H1 (cell line): ENCODE results near the gene FAM171A1. TPM values are rescaled to one million over a fixed set of nuclear protein-coding genes. Genes with fewer than 3 reads are reported as not detected.

Experiments
- CTCF ChIA-PET: fragments of 300-600 bp; sonication (Branson Sonifier 250); formaldehyde crosslinking; loops from one replicate; lab custom pipeline; 2021; ENCODE audit not compliant: partially characterized antibody; lab: Charles Lee
- POLR2A ChIA-PET: fragments of 300-600 bp; sonication (Branson Sonifier 250); formaldehyde crosslinking; loops from one replicate; lab custom pipeline; 2021; ENCODE audit warnings: inconsistent platforms; ENCODE audit not compliant: partially characterized antibody; lab: Charles Lee
- DNase-seq, 2 experiments: peaks; one replicate each; pipeline versions ENCODE4 v3.0.0 to v3.0.0-alpha.2; 2010 to 2022; ENCODE audit warnings: low spot score in 2 of 2, low read depth in 1 of 2, mixed read lengths in 1 of 2
- FAIRE-seq: peaks from 2 replicates; lab custom pipeline; 2011; peaks lifted over from hg19 to GRCh38; lab: Jason Lieb, UNC
- H2AFZ ChIP-seq: 2 replicates; pipeline ENCODE4 v1.8.1; 2012; ENCODE audit warnings: low read length, inconsistent platforms
- H2AK5ac ChIP-seq: 2 replicates; pipeline ENCODE4 v1.6.1; 2013; ENCODE audit warnings: low read depth, low read length
- H2BK120ac ChIP-seq: replicated peaks from 2 replicates; pipeline ENCODE3; 2013; ENCODE audit warnings: low read depth, low read length, inconsistent platforms
- H2BK12ac ChIP-seq: 2 replicates; pipeline ENCODE4 v1.6.1; 2013; ENCODE audit warnings: low read depth, low read length
- H2BK15ac ChIP-seq: 2 replicates; pipeline ENCODE4 v1.6.1; 2013; ENCODE audit warnings: low read length
- H2BK20ac ChIP-seq: 2 replicates; pipeline ENCODE4 v1.6.1; 2013; ENCODE audit warnings: low read length
- H2BK5ac ChIP-seq: 2 replicates; pipeline ENCODE4 v1.6.1; 2013; ENCODE audit warnings: low read depth, low read length
- H3K14ac ChIP-seq: 2 replicates; pipeline ENCODE4 v1.6.1; 2013; ENCODE audit warnings: inconsistent platforms; ENCODE audit not compliant: insufficient read length
- H3K18ac ChIP-seq: 2 replicates; pipeline ENCODE4 v1.6.1; 2013; ENCODE audit warnings: low read length; ENCODE audit errors: extremely low read depth
- H3K23ac ChIP-seq: 2 replicates; pipeline ENCODE4 v1.6.1; 2013; ENCODE audit warnings: inconsistent platforms; ENCODE audit not compliant: insufficient read length
- H3K23me2 ChIP-seq: 2 replicates; pipeline ENCODE4 v1.6.1; 2013; ENCODE audit warnings: low read depth, low read length
- H3K27ac ChIP-seq: 2 replicates; pipeline ENCODE4 v1.6.1; 2011; ENCODE audit warnings: low read depth, low read length, inconsistent platforms
- H3K27me3 ChIP-seq, 4 experiments: replicated peaks in 1 of 4; 1 replicate in 1 of 4; 2 replicates in 3 of 4; pipeline versions ENCODE4 v1.6.1 to v1.8.1; 2011 to 2013; ENCODE audit warnings: low read length in 3 of 4, mild to moderate bottlenecking in 3 of 4, inconsistent platforms in 2 of 4, mixed read lengths in 2 of 4, moderate library complexity in 1 of 4; ENCODE audit not compliant: control insufficient read depth in 3 of 4, insufficient read depth in 3 of 4; ENCODE audit errors: extremely low read depth in 1 of 4
- H3K36me3 ChIP-seq, 4 experiments: 2 replicates each; pipeline versions ENCODE4 v1.6.1 to v1.8.1; 2011 to 2013; ENCODE audit warnings: mild to moderate bottlenecking in 4 of 4, low read length in 3 of 4, moderate library complexity in 2 of 4, control low read depth in 1 of 4, inconsistent platforms in 1 of 4; ENCODE audit not compliant: insufficient read depth in 4 of 4, control insufficient read depth in 2 of 4
- H3K4ac ChIP-seq: replicated peaks from 2 replicates; pipeline ENCODE3; 2013; ENCODE audit warnings: low read length, low read depth, mixed read lengths, inconsistent platforms; ENCODE audit not compliant: insufficient read length
- H3K4me1 ChIP-seq, 4 experiments: replicated peaks in 1 of 4; 1 replicate in 1 of 4; 2 replicates in 3 of 4; pipeline versions ENCODE4 v1.6.1 to v1.8.1; 2011 to 2013; ENCODE audit warnings: low read length in 3 of 4, inconsistent platforms in 2 of 4, mixed read lengths in 1 of 4; ENCODE audit not compliant: insufficient read depth in 4 of 4, control insufficient read depth in 3 of 4
- H3K4me2 ChIP-seq, 2 experiments: 2 replicates each; pipeline versions ENCODE4 v1.6.1 to v1.8.1; 2011 to 2013; ENCODE audit warnings: low read depth in 2 of 2, low read length in 2 of 2, control low read depth in 1 of 2, inconsistent platforms in 1 of 2, mild to moderate bottlenecking in 1 of 2; ENCODE audit not compliant: insufficient read depth in 1 of 2
- H3K4me3 ChIP-seq, 4 experiments: fragments of 200-600, 300-600 bp in 1 of 4; sonication (generic), shearing (Covaris generic), sonication (Bioruptor Twin) in 1 of 4; 2 replicates each; pipeline versions ENCODE4 v1.5.1 to v1.8.1; 2011 to 2016; ENCODE audit warnings: low read length in 4 of 4, low read depth in 3 of 4, control low read depth in 2 of 4, inconsistent platforms in 2 of 4, mild to moderate bottlenecking in 2 of 4, mixed read lengths in 1 of 4, moderate library complexity in 1 of 4; ENCODE audit not compliant: insufficient read depth in 2 of 4; ENCODE audit errors: extremely low read depth in 1 of 4
- H3K56ac ChIP-seq: replicated peaks from 2 replicates; pipeline ENCODE3; 2013; ENCODE audit warnings: low read depth, mild to moderate bottlenecking, mixed read lengths, low read length, inconsistent platforms; ENCODE audit not compliant: insufficient read length
- H3K79me1 ChIP-seq: 2 replicates; pipeline ENCODE4 v1.6.1; 2013; ENCODE audit warnings: low read depth, low read length, control low read depth
- H3K79me2 ChIP-seq, 2 experiments: 2 replicates each; pipeline versions ENCODE4 v1.6.1 to v1.8.1; 2012 to 2013; ENCODE audit warnings: low read length in 2 of 2, mild to moderate bottlenecking in 2 of 2, inconsistent platforms in 1 of 2; ENCODE audit not compliant: insufficient read depth in 2 of 2, control insufficient read depth in 1 of 2
- H3K9ac ChIP-seq, 4 experiments: replicated peaks in 1 of 4; 1 replicate in 1 of 4; 2 replicates in 3 of 4; pipeline versions ENCODE4 v1.6.1 to v1.8.1; 2011 to 2013; ENCODE audit warnings: low read depth in 3 of 4, low read length in 3 of 4, control low read depth in 2 of 4, mild to moderate bottlenecking in 2 of 4, moderate library complexity in 2 of 4, inconsistent platforms in 1 of 4; ENCODE audit errors: extremely low read depth in 1 of 4
- H3K9me3 ChIP-seq, 2 experiments: 2 replicates each; pipeline versions ENCODE4 v1.6.1 to v1.8.1; 2012 to 2013; ENCODE audit warnings: mild to moderate bottlenecking in 2 of 2, moderate library complexity in 2 of 2, control low read depth in 1 of 2, inconsistent platforms in 1 of 2, low read depth in 1 of 2, low read length in 1 of 2, mixed read lengths in 1 of 2; ENCODE audit not compliant: insufficient read depth in 2 of 2
- H4K20me1 ChIP-seq, 2 experiments: replicated peaks in 1 of 2; 2 replicates each; pipeline versions ENCODE3 to v1.8.1; 2011 to 2013; ENCODE audit warnings: inconsistent platforms in 2 of 2, low read length in 2 of 2, mild to moderate bottlenecking in 1 of 2; ENCODE audit not compliant: insufficient read depth in 2 of 2, control insufficient read depth in 1 of 2
- H4K5ac ChIP-seq: 2 replicates; pipeline ENCODE4 v1.6.1; 2013; ENCODE audit warnings: low read length, low read depth, mixed read lengths, inconsistent platforms; ENCODE audit not compliant: insufficient read length
- H4K8ac ChIP-seq: 2 replicates; pipeline ENCODE4 v1.8.0; 2013; ENCODE audit warnings: mild to moderate bottlenecking, moderate library complexity, low read length, inconsistent platforms; ENCODE audit not compliant: insufficient read depth; ENCODE audit errors: extremely low read depth
- H4K91ac ChIP-seq: replicated peaks from 2 replicates; pipeline ENCODE3; 2013; ENCODE audit warnings: low read length, mixed read lengths, inconsistent platforms; ENCODE audit not compliant: insufficient read length
- ASH2L ChIP-seq: fragments of 200-600, 300-600 bp; sonication (generic); IDR thresholded peaks from one replicate; pipeline ENCODE4 v1.7.1; 2017; ENCODE audit warnings: low read length
- BRCA1 ChIP-seq: IDR thresholded peaks from 2 replicates; pipeline ENCODE4 v1.6.1; 2012; ENCODE audit warnings: low read depth, low read length, improper control_type of control experiment
- EZH2 ChIP-seq: fragments of 200-600 bp; sonication (generic); IDR thresholded peaks from 2 replicates; pipeline ENCODE4 v1.7.1; 2012; ENCODE audit warnings: low read depth, mild to moderate bottlenecking, moderate library complexity, low read length, inconsistent platforms; ENCODE audit not compliant: severe bottlenecking
- KDM4A ChIP-seq: IDR thresholded peaks from one replicate; pipeline ENCODE4 v1.7.1; 2012; ENCODE audit warnings: low read depth, mild to moderate bottlenecking, moderate library complexity, low read length, inconsistent platforms; ENCODE audit not compliant: severe bottlenecking
- POLR2A ChIP-seq, 2 experiments: IDR thresholded peaks; 1 replicate in 1 of 2; 2 replicates in 1 of 2; pipeline ENCODE4 v1.6.1; 2011; ENCODE audit warnings: low read depth in 2 of 2, low read length in 2 of 2, mild to moderate bottlenecking in 2 of 2; ENCODE audit errors: control extremely low read depth in 1 of 2
- POU5F1 ChIP-seq: IDR thresholded peaks from 2 replicates; pipeline ENCODE4 v1.6.1; 2011; ENCODE audit warnings: low read depth, mild to moderate bottlenecking, low read length, moderate library complexity
- SIN3A ChIP-seq, 2 experiments: IDR thresholded peaks in 1 of 2; conservative IDR thresholded peaks in 1 of 2; 2 replicates each; pipeline ENCODE4 v1.6.1; 2011 to 2012; ENCODE audit warnings: low read length in 2 of 2, improper control_type of control experiment in 1 of 2, low read depth in 1 of 2, mild to moderate bottlenecking in 1 of 2
- SP4 ChIP-seq: IDR thresholded peaks from 2 replicates; pipeline ENCODE4 v1.6.1; 2012; ENCODE audit warnings: low read length, inconsistent platforms
- TEAD4 ChIP-seq: IDR thresholded peaks from 2 replicates; pipeline ENCODE4 v1.6.1; 2012; ENCODE audit warnings: low read depth, low read length, inconsistent platforms, mixed read lengths
- WGBS, 2 experiments: shearing (Covaris generic) in 1 of 2; methylation state at CpG; one replicate each; pipeline versions ENCODE4 v1.1.6 to v1.1.7; 2013 to 2015; ENCODE audit warnings: low lambda C conversion rate in 2 of 2, mixed read lengths in 2 of 2, inconsistent platforms in 1 of 2, low coverage in 1 of 2, missing lambda C conversion rate in 1 of 2; ENCODE audit not compliant: insufficient replicate concordance in 2 of 2, insufficient coverage in 1 of 2, insufficient read length in 1 of 2; ENCODE audit errors: extremely low coverage in 1 of 2, missing lambda C conversion rate in 1 of 2; 5-methylcytosine and 5-hydroxymethylcytosine counted together
- polyA plus RNA-seq, 7 experiments: library from polyadenylated mRNA; depleted of rRNA in 3 of 7; stranded (reverse) in 5 of 7; unstranded in 2 of 7; fragments of >200 nt in 5 of 7; fragments of 200-250 nt in 2 of 7; gene quantifications; 1 replicate in 5 of 7; 2 replicates in 1 of 7; 4 replicates in 1 of 7; pipeline versions ENCODE4 v1.2.1 to v1.2.3, GENCODE V29; 2011 to 2013; ENCODE audit warnings: missing spikeins in 2 of 7, mixed read lengths in 2 of 7
- total RNA-seq: library from RNA; stranded (reverse); fragmentation: NEBNext Ultra II Directional; extraction: Animal tissue kit (Norgen Biotek cat#: 25700); gene quantifications from 2 replicates; pipeline ENCODE4 v1.2.1, GENCODE V29; 2021
- TF ChIP-seq, protein P1 (sequence below): IDR thresholded peaks from 2 replicates; pipeline ENCODE4 v1.6.1; 2011; ENCODE audit warnings: low read length, improper control_type of control experiment

FAM171A1 gene
- total and polyA plus RNA-seq, 2 of the 8 experiments (the other 6 are each of a cell fraction or from before 2014, with no cell fraction given), result 26.6 to 42.1 TPM

GRCh38 chr10:15180736-15181135, 190.4 kb downstream of the FAM171A1 start:
- H4K5ac ChIP-seq, result no peak overlapping the region
- CTCF ChIA-PET, result interaction anchor here (0.8 to 2.9 kb wide), 8 partner anchors 8 to 239 kb away, joined by 3 to 11 read pairs (median 3); no protein-coding TSS in a partner anchor
- H4K91ac ChIP-seq, result no peak overlapping the region
- H2BK120ac ChIP-seq, result no peak overlapping the region
- H3K79me1 ChIP-seq, result no peaks in the 10 kb centered on the region
- H3K4me2 ChIP-seq, result no peak overlapping the region
- no peaks in the 10 kb centered on the region for H3K27me3 ChIP-seq
- H2AK5ac ChIP-seq, result no peak overlapping the region
- H3K23me2 ChIP-seq, result no peaks in the 10 kb centered on the region
- 87% methylated on average over 5 of the region's 5 CpGs; no CpG with 5 or more reads in 1 of the 2 experiments for WGBS, 2 experiments
- DNase-seq (no peak), FAIRE-seq (no peak)
- no peaks in the 10 kb centered on the region for H3K4me1 ChIP-seq
- H2BK15ac ChIP-seq, result no peak overlapping the region
- no peak overlapping the region for H4K8ac ChIP-seq
- H3K9ac ChIP-seq, result no peak overlapping the region
- no peak overlapping the region for H2BK12ac ChIP-seq
- H3K27ac ChIP-seq, result no peak overlapping the region
- no peak overlapping the region for H3K4ac ChIP-seq
- H2BK5ac ChIP-seq, result no peak overlapping the region
- H4K20me1 ChIP-seq, result no peaks in the 10 kb centered on the region
- H2BK20ac ChIP-seq, result no peak overlapping the region
- no peak overlapping the region for H3K4me3 ChIP-seq
- POLR2A ChIA-PET, result interaction anchor here (1.0 kb wide), 1 partner anchor 13 kb away, joined by 3 read pairs; no protein-coding TSS in a partner anchor
- no peak overlapping the region for H3K23ac ChIP-seq
- no peaks in the 10 kb centered on the region for H3K9me3 ChIP-seq
- no peak overlapping the region for H3K56ac ChIP-seq
- TF ChIP-seq KDM4A (no peak), SIN3A (conservative IDR thresholded peaks at IDR 0.05 in 1 of 2, IDR thresholded peaks at IDR 0.05 in 1 of 2; ENCODE audit: low read depth in 1 of 2, low read length in 2 of 2) (no peak), ASH2L (no peak), EZH2 (no peak), POLR2A (IDR thresholded peaks at IDR 0.05; ENCODE audit: control extremely low read depth in 1 of 2, low read depth in 2 of 2, low read length in 2 of 2) (no peak), BRCA1 (no peak), POU5F1 (no peak), TEAD4 (no peak), SP4 (no peak)
- TF ChIP-seq, protein P1, sequence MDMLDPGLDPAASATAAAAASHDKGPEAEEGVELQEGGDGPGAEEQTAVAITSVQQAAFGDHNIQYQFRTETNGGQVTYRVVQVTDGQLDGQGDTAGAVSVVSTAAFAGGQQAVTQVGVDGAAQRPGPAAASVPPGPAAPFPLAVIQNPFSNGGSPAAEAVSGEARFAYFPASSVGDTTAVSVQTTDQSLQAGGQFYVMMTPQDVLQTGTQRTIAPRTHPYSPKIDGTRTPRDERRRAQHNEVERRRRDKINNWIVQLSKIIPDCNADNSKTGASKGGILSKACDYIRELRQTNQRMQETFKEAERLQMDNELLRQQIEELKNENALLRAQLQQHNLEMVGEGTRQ, result no peak
- H3K79me2 ChIP-seq, result no peaks in the 10 kb centered on the region
- H3K18ac ChIP-seq, result no peak overlapping the region
- no peak overlapping the region for H3K14ac ChIP-seq
- H3K36me3 ChIP-seq, result no peaks in the 10 kb centered on the region
- H2AFZ ChIP-seq, result no peak overlapping the region
